ENCODE results near the gene FBXW7. TPM values are rescaled to one million over a fixed set of nuclear protein-coding genes. Genes with fewer than 3 reads are reported as not detected.
A peak's percentile ranks its signal among the peaks of the same experiment; 100 is the strongest.

Gene FBXW7
- total RNA-seq, 2 donors from 2014 or later = 29.0 to 34.7 TPM

DNA sequence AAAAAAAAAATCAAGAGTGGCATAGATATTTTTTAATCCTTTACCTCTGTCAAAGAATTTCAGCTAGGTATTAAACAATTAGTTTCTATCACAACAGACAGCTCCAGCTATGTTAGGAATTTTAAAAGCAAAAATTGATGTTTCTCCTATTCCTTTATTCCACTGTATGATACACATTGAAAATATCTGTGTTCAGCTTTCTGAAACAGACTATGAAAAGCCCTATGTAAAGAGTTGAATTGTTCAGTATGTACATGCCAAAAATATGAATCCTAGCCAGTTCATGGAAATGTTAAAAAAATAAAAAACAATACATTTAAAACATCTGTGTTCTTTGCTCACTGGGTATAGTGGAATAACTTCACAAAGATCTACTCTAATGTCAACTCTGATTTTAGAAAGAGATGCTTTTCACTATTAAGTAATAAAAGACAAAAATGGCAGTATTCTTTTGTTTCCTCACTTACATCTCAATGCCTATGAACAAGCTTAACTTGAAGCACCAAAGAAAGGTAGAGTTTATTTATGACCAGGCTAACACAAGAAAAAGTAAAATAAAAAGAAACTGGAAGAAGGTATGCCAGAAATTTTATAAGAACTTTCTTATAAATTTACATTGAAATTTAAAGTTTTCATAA, 32.1 kb downstream of the FBXW7 start:
- H3K27ac Mint-ChIP-seq = no peak overlapping the region
- H3K36me3 Mint-ChIP-seq = no peaks in the 10 kb centered on the region
- no peak for ATAC-seq
- no peaks in the 10 kb centered on the region for H3K9me3 Mint-ChIP-seq
- no peak for DNase-seq (ENCODE audit: low spot score in 2 of 2)

DNA sequence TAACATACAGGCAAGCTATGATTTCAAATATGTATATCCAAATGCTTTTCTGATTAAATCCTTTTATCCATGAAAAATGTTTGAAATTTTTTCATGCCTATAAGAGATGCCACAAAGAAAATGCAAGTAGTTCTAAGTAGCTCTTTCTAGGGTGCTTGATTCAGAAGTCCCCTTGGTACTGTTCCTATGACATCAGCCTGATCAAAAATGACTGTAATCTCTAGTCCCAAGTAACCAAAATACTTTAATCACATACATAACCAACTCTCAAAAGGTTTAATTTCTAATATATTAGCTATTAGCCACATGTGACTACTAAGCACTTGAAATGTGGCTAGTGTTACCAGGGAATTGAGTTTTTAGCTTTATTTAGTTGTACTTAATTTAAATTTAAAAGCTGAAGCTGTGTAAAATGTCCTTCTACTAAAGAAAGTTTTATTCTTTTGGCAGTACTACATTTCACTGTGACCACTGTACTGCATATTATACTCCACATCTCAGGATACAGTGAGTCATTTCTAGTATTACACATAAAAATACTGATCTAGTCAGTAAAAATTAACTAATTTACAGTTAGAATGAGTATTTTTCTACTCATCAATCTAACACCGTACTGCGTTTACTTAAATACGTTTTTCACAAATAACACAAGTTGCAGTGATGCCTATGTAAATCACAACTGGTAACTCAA, 33.9 kb downstream of the FBXW7 start:
- Mint-ChIP-seq H3K27ac (no peak overlapping the region), H3K9me3 (no peaks in the 10 kb centered on the region), H3K36me3 (no peaks in the 10 kb centered on the region)
- peak; percentile 46 to 78 for ATAC-seq
- no peak for DNase-seq (ENCODE audit: low spot score in 2 of 2)

DNA sequence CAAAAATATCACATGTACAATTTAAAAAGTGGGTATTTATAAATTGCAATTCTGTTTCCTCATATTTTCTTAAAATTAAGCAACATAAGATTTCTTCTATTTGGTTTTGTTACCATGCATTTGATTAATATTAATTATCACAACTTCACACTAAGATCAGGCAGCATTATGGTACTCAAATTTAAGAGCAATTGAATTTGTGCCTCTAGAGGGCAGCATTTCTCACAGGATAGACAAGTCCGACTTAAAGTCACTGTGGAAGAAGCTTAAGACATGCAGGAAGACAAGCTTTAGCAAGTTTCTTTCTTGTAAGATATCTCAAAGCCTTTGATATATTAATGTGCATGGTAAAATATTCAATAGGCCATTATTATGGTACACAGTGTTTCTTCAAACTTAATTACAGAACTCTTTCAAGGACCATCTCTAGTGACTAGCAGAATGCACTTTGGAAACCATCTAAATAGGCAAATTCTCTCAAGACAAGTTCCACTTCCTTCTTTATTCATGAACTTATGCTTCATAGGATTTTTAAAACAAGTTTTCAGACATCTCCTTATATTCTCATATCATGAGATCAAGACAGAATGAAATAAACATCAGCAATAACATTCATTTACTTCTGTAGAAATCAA, 35.0 kb downstream of the FBXW7 start:
- no peaks in the 10 kb centered on the region for H3K9me3 Mint-ChIP-seq
- DNase-seq (ENCODE audit: low spot score in 2 of 2) (peak in 1 of 2 donors; percentile 76), ATAC-seq (peak; percentile 59 to 62)
- no peak overlapping the region for H3K27ac Mint-ChIP-seq
- no peaks in the 10 kb centered on the region for H3K36me3 Mint-ChIP-seq

DNA sequence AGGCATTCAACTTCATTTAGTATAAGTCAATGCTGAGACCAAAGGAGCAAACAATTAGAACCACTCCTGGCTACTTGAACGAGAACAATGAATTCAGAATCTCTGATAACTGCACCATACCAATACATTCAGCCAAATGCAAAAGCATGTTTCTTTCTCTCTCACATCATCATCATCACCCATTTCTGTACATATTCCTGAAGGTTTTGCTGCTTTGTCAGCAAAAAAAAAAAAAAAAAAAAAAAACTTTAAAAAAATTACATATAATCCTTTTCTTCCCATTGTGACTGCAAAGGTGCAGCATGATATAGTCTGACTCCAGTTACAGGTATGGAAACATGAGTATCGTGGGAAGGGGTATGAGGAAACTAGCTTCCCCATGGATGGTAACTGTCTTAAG, 35.6 kb downstream of the FBXW7 start:
- no peak for ATAC-seq

DNA sequence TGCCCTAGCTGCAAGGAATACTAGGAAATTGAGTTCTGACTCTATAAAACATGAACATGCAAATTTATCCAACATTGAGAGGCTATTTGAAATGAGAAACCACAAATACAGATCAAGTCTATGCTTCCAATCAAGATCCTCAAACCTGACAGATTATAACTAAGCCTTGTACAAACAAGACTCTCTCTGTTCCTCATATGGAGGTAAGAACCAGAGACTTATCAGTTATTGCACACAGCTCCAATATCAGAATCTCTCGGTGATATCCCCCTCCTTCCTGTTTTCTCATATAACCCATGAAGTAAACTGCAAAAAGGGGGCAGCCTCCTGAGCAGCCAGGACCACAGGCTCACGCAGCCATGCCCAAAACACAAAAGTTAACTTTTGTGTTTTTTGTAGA, 36.5 kb downstream of the FBXW7 start:
- no peak for DNase-seq (ENCODE audit: low spot score in 2 of 2)
- H3K36me3 Mint-ChIP-seq = no peaks in the 10 kb centered on the region

More for the DNA sequence above, 35.6 kb downstream of the FBXW7 start:
- DNase-seq (ENCODE audit: low spot score in 2 of 2) = no peak
- H3K36me3 Mint-ChIP-seq = no peaks in the 10 kb centered on the region
- no peaks in the 10 kb centered on the region for H3K9me3 Mint-ChIP-seq
- no peak overlapping the region for H3K27ac Mint-ChIP-seq

DNA sequence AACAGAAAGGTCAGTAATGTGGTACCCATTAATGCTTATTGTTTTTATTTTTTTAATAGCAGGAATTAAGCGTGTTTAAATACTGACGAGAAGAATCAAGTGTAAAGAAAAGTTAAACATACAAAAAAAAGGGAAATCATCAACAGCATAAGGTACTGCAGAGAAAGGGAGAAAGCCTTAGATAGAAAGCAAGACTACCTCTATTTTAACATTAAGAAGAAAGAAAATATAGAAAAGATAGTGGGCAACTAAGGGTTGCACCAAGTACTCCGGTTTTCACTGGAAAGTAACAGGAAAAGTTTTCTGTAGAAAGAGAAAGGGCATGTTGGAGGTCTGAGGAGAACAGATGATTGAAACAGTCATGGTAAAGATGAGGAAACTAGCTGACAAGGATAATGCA, 41.9 kb downstream of the FBXW7 start:
- no peak overlapping the region for H3K27ac Mint-ChIP-seq
- no peaks in the 10 kb centered on the region for H3K36me3 Mint-ChIP-seq
- no peaks in the 10 kb centered on the region for H3K9me3 Mint-ChIP-seq
- ATAC-seq = no peak
- DNase-seq (ENCODE audit: low spot score in 2 of 2) = no peak

More for the DNA sequence above, 36.5 kb downstream of the FBXW7 start:
- no peaks in the 10 kb centered on the region for H3K9me3 Mint-ChIP-seq
- no peak for ATAC-seq
- no peak overlapping the region for H3K27ac Mint-ChIP-seq

DNA sequence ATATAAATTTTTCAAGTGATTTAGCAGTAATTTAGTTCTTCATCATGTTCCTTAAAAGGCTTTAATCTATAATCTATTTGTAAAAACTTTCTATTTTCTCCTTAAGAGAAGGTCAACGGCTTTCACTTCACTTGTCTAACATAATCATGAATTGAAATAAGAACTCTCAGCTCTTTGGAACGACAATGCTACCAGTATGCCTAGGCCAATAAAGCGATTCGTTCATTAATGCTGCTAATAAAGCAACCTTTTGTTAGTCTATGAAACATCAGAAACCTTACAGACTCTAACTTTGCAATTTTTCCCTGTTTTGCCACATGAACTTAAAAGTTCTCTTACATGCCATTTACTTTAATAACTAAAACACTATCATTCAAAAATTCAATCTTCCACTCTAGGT, 47.6 kb downstream of the FBXW7 start:
- H3K36me3 Mint-ChIP-seq = no peaks in the 10 kb centered on the region
- H3K27ac Mint-ChIP-seq = no peak overlapping the region
- no peak for DNase-seq (ENCODE audit: low spot score in 2 of 2)
- ATAC-seq = no peak
- peaks cover 0 to 4% of the 10 kb centered on the region in 2 donors for H3K9me3 Mint-ChIP-seq

DNA sequence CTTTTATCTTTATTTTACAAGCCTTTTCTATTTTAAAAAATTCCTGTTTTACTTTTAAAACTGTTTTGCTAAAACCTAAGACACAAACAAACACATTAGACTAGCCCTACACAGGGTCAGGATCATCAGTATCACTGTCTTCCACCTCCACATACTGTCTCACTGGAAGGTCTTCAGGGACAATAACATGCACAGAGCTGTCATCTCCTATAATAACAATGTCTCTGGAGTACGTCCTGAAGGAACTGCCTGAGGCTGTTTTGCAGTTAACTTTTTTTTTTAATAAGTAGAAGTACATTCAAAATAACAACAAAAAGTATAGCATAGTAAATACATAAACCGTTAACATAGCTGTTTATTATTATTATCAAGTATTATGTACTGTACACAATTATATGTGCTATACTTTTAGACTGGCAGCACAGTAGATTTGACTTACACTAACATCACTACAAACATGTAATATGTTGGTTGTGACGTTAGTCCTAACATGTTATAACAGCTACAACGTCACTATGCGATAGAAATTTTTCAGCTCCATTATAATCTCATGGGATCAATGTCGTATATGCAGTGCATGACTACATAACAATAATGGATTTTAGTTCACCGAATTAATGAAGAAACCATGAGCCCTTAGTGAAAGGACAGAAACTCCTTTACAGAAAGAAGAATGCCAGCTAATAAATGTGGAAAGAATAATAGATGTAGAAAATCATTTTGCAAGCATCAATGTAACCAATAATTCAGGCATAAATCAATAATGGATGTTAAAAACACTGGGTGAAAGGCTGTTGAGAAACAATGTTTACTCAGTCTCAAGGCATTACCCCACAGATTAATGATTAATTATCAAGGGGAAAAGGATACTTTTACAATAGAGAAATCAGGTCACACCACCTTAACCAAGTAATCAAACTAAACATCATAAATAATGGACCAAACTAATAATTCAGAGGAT, 49.2 kb downstream of the FBXW7 start:
- peaks cover 0 to 9% of the 10 kb centered on the region in 2 donors for H3K9me3 Mint-ChIP-seq
- H3K27ac Mint-ChIP-seq = peak overlapping the region in 1 of 2 donors; percentile 88
- peaks cover 0 to 9% of the 10 kb centered on the region in 2 donors for H3K36me3 Mint-ChIP-seq
- no peak for DNase-seq (ENCODE audit: low spot score in 2 of 2)
- ATAC-seq = no peak

DNA sequence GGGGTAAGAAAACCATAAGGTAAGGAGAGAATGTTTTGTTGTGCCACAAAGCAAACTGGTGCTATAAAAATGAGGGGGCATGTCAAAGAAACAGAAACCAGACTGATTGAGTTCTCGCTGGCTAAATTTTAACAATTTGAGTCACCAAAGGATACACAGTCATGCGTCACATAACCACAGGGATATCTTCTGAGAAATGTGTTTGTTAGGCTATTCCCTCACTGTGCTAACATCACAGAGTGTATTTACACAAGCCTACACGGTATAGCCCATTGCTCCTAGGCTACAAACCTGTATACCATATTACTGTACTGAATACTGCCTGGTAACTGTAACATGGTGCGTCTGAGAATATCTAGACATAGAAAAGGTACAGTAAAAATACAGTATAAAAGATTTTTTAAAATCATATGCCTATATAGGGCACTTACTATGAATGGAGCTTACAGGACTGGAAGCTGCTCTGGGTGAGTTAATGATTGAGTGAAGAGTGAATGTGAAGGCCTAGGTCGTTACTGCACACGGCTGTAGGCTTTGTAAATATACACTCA, 50.1 kb downstream of the FBXW7 start:
- Mint-ChIP-seq H3K27ac (no peak overlapping the region), H3K9me3 (peaks cover 0 to 17% of the 10 kb centered on the region in 2 donors), H3K36me3 (peaks cover 0 to 18% of the 10 kb centered on the region in 2 donors)
- ATAC-seq (peak; percentile 100), DNase-seq (ENCODE audit: low spot score in 2 of 2) (peak in 1 of 2 donors; percentile 28)

DNA sequence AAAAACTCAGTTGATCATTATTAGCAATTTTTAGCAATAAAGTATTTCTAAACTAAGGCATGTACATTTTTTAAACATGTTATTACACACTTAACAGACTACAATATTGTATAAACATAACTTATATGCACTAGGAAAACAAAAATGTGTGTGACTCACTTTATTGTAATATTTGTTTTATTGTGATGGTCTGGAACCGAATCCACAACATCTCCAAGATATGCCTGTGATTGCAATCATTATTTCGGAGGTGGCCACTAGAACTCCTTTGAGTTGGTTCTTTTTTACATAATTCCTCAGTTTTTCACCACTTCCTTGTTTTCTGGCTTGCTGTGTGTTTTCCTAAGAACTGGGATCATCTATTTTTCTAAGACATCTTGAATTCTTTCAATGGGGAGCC, 53.7 kb downstream of the FBXW7 start:
- Mint-ChIP-seq H3K36me3 (peaks cover 4 to 40% of the 10 kb centered on the region in 2 donors), H3K9me3 (peaks cover 0 to 22% of the 10 kb centered on the region in 2 donors), H3K27ac (no peak overlapping the region)
- DNase-seq (ENCODE audit: low spot score in 2 of 2) = no peak
- no peak for ATAC-seq

DNA sequence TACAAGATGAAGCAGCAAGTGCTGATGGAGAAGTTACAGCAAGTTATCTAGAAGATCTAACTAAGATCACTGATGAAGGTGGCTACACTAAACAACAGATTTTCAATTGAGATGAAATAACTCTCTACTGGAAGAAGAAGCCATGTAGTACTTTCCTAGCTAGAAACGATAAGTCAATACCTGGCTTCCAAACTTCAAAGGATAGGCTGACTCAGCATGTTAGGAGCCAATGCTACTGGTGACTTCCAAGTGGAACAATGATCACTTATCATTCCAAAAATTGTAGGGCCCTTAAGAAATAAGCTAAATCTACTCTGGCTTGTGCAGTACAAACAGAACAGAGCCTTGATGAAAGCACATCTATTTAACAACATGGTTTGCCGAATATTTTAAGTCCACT, 55.0 kb downstream of the FBXW7 start:
- Mint-ChIP-seq H3K9me3 (peaks cover 0 to 22% of the 10 kb centered on the region in 2 donors), H3K36me3 (peaks cover 4 to 45% of the 10 kb centered on the region in 2 donors), H3K27ac (no peak overlapping the region)
- no peak for ATAC-seq
- no peak for DNase-seq (ENCODE audit: low spot score in 2 of 2)

DNA sequence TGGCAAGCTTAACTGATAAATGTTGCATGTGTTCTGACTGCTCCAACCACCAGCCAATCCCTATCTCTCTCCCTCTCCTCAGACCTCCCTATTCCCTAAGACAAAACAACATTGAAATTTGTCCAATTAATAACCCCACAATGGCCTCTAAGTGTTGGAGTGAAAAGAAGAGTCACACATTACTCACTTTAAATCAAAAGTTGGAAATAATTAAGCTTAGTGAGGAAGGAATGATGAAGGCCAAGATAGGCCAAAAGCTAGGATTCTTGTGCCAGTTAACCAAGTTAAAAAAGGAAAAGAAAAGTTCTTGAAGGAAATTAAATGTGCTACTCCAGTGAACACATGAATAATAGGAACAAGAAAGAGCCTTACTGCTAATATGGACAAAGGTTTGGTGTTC, 55.6 kb downstream of the FBXW7 start:
- Mint-ChIP-seq H3K36me3 (peaks cover 4 to 45% of the 10 kb centered on the region in 2 donors), H3K9me3 (peaks cover 0 to 22% of the 10 kb centered on the region in 2 donors), H3K27ac (peak overlapping the region in 1 of 2 donors; percentile 72)
- ATAC-seq = no peak
- no peak for DNase-seq (ENCODE audit: low spot score in 2 of 2)

DNA sequence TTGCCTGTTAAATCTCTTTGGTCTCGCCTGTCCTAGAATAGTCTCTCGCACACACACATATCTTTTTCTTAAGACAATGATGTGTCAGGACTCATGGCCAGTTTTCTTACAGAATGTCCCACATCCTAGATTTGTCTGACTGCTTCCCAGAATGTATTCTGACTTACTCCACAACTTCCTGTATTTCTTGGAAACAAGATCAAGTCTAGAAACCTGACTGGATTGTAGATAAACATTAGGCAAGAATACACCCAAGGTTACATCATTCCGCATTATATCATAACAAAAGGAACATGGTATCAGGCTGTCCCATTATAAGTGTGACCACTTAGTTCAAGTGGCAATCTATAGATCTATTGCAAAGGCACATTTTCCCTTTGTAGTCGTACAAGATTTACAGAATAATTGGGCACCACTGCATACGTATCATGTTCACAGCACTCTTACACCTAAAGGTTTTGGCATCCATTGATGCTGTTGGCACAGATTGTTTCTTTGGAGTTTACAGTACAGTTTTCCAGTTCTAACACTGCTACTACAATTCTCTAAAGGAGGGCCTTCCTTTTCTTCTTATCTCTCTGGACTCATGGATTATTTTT, 56.4 kb downstream of the FBXW7 start:
- Mint-ChIP-seq H3K36me3 (peaks cover 4 to 45% of the 10 kb centered on the region in 2 donors), H3K27ac (no peak overlapping the region), H3K9me3 (peaks cover 0 to 22% of the 10 kb centered on the region in 2 donors)
- ATAC-seq (no peak), DNase-seq (ENCODE audit: low spot score in 2 of 2) (no peak)

DNA sequence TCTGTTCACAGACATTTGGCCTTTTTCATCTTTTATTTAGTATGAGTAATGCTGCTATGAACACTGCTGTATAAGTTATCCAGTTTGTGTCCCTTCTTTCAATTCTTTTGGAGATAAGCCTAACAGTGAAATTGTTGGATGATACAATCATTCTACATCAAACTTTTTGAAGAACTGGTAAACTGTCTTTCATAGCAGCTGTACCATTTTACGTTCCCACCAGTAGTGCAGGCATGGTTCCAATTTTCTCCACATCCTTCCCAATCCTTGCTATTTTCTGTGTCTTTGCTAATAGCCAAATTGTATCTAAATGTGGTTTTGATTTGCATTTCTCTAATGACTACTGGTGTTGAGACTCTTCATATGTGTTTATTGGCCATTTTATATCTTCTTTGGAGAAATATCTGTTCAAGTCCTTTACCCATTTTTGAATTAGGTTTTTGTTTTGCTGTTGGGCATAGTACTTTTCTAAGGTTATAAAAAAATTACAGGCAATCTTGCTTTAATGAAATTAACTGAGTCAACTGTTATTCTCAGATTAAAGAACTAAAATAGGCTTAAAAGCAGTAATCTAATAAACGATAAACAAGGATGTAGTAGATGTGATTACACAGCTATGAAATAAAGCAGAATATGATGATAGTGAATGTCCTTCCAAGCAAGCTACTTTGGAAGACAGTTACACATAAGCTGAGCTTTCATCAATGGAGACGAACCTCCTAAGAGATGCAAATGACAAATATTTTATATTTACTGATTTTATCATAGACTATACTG, 57.2 kb downstream of the FBXW7 start:
- Mint-ChIP-seq H3K27ac (no peak overlapping the region), H3K36me3 (peaks cover 4 to 51% of the 10 kb centered on the region in 2 donors), H3K9me3 (peaks cover 0 to 18% of the 10 kb centered on the region in 2 donors)
- no peak for ATAC-seq
- DNase-seq (ENCODE audit: low spot score in 2 of 2) = no peak

DNA sequence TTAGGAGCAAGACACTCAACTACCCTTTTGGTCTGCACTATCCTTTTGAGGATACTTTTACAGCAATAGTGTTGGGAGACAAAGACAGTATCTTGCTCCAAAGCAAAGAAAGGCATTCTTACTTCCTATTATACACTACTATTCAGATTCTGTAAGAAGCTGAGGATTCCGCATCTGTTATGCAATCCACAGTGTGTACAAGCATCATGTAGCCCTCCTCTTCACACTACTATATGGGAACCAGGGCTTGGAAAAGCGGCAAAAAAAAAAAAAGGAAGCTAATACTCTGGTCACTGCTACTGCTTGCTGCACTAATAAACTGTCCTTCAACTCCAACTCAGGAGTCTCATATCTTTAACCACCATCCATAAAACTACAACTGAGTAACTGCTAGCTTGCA, 59.1 kb downstream of the FBXW7 start:
- Mint-ChIP-seq H3K36me3 (peaks cover 4 to 45% of the 10 kb centered on the region in 2 donors), H3K27ac (no peak overlapping the region), H3K9me3 (peaks cover 0 to 14% of the 10 kb centered on the region in 2 donors)
- DNase-seq (ENCODE audit: low spot score in 2 of 2) = no peak
- ATAC-seq = no peak
